HG03354 (cell line): ENCODE results near the gene RASSF7.

Experiments
- ATAC-seq: cut with Tn5 transposase; IDR thresholded peaks from one replicate; pipeline ENCODE4 v1.9.1; 2021; ENCODE audit warnings: mild to moderate bottlenecking; ENCODE audit not compliant: unreplicated experiment, poor library complexity, severe bottlenecking

The RASSF7 gene

DNA sequence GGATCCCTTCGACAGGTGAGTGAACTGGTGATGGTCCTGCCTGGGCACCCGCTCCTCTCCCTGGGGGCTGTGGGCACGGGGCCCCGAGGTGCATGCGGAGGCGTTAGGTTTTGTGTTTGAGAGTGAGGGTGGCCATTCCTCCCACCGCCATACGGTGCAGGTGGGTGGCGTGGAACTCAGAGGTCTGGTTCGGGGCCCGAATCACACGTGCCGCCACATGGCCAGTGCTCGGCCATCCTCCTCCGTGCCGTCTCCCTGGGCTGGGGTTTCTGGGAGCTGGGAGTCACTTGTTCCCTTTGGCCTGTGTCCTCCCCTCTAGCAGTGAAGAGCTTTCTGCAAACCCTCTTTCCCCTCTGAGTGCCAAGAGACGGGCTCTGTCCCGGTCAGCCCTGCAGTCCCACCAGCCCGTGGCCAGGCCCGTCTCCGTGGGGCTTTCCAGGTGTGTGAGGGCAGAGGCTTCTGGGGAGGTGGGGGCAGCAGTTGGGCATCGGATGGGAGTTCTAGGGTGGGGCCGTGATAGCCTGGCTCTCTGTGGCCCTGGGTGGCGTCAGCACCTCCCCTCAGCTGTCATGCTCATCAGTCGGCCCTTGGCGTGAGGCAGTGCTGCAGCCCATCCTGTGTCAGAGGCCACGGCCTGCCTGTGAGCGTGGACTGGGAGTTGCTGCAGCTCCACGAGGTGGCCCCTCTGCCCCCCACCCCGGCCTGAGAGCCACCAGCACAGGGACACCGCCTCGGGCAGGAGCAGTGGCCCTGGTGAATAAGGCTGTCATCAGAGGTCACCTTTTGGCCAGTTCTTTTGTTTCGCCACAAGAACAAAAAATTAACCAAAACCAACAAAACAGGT, 44.7 kb downstream of the RASSF7 start:
- no peak for ATAC-seq

DNA sequence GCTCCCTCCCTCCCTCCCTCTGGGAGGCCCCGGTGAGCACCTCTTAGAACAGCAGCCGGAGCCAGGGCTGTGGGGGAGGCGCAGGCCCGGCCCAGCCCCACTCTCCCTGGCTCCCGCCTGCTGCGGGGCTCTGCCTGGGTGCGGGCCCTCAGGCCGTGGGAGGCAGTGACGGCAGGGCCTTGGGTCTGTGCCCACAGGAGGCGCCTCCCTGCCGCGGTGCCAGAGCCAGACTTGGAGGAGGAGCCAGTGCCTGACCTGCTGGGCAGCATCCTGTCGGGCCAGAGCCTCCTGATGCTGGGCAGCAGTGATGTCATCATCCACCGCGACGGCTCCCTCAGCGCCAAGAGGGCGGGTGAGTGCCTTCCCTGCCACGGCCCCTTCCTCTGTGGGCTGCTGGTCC, 45.5 kb downstream of the RASSF7 start:
- ATAC-seq, result no peak

DNA sequence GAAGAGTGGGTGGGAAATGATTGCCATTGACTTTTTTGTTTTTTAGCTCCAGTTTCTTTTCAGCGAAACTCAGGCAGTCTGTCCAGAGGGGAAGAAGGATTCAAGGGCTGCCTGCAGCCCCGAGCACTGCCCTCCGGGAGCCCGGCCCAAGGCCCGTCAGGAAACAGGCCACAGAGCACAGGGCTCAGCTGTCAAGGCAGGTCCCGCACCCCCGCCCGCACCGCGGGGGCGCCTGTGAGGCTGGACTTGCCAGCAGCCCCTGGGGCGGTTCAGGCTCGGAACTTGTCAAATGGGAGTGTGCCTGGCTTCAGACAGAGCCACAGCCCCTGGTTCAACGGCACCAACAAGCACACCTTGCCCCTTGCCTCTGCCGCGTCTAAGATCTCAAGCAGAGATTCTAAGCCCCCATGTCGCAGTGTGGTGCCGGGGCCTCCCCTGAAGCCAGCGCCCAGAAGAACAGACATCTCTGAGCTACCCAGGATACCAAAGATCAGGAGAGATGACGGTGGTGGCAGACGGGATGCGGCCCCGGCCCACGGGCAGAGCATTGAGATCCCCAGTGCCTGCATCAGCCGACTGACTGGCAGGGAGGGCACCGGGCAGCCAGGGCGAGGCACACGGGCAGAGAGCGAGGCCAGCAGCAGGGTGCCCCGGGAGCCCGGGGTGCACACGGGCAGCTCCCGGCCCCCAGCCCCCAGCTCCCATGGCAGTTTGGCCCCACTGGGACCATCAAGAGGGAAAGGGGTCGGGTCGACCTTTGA, 46.4 kb downstream of the RASSF7 start:
- ATAC-seq, result no peak

DNA sequence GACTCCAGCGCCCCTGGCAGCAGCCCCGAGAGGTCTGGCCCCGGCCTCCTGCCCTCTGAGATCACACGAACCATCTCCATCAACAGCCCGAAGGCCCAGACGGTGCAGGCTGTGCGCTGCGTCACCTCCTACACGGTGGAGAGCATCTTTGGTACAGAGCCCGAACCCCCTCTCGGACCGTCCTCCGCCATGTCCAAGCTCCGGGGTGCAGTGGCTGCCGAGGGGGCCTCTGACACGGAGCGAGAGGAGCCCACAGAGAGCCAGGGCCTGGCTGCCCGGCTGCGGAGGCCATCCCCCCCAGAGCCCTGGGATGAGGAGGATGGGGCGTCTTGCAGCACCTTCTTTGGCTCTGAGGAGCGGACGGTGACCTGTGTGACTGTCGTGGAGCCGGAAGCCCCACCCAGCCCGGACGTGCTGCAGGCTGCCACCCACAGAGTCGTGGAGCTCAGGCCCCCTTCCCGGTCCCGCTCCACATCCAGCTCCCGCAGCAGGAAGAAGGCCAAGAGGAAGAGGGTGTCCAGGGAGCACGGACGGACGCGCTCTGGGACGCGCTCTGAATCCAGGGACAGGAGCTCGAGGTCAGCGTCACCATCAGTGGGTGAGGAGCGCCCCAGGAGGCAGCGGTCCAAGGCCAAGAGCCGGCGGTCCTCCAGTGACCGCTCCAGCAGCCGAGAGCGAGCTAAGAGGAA, 47.3 kb downstream of the RASSF7 start:
- ATAC-seq, result no peak

DNA sequence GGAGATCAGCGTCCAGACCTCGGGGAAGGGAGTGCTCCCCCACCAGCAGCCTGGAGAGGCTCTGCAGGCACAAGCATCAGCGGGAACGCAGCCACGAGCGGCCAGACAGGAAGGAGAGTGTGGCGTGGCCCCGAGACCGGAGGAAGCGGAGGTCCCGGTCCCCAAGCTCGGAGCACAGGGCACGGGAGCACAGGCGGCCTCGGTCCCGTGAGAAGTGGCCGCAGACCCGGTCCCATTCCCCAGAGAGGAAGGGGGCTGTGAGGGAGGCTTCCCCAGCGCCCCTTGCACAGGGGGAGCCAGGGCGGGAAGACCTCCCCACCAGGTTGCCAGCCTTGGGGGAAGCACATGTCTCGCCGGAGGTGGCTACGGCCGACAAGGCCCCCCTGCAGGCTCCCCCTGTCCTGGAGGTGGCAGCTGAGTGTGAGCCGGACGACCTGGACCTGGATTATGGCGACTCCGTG, 48.1 kb downstream of the RASSF7 start:
- ATAC-seq, result no peak

DNA sequence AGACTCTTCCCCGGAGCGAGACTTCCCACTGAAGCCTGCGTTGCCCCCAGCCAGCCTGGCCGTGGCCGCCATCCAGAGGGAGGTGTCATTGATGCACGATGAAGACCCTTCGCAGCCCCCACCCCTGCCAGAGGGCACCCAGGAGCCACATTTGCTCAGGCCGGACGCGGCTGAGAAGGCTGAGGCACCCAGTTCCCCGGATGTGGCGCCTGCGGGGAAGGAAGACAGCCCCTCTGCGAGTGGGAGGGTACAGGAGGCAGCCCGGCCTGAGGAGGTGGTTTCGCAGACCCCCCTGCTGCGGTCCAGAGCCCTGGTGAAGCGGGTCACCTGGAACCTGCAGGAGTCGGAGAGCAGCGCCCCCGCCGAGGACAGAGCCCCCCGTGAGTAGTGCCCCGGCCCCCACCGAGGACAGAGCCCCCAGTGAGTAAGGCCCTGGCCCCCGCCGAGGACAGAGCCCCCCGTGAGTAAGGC, 48.6 kb downstream of the RASSF7 start:
- no peak for ATAC-seq

DNA sequence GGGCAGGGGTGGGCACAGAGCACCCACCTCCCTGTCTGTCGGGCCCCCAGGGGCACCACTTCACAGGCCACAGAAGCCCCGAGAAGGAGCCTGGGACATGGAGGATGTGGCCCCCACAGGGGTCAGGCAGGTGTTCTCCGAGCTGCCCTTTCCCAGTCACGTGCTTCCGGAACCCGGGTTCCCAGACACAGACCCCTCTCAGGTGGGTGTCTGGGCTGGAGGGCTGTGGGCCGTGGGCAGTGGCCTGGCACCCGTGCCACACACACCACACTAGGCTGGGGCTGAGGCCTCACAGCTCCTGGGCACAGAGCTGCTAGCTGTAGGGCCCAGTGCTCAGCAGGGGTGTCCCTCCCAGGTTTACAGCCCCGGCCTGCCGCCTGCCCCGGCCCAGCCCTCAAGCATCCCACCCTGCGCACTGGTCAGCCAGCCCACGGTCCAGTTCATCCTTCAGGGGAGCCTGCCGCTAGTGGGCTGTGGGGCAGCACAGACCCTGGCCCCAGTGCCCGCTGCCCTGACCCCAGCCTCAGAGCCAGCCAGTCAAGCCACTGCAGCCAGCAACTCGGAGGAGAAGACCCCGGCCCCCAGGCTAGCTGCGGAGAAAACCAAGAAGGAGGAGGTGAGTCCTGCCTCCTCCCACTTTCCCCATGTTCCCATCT, 49.5 kb downstream of the RASSF7 start:
- ATAC-seq, result no peak

DNA sequence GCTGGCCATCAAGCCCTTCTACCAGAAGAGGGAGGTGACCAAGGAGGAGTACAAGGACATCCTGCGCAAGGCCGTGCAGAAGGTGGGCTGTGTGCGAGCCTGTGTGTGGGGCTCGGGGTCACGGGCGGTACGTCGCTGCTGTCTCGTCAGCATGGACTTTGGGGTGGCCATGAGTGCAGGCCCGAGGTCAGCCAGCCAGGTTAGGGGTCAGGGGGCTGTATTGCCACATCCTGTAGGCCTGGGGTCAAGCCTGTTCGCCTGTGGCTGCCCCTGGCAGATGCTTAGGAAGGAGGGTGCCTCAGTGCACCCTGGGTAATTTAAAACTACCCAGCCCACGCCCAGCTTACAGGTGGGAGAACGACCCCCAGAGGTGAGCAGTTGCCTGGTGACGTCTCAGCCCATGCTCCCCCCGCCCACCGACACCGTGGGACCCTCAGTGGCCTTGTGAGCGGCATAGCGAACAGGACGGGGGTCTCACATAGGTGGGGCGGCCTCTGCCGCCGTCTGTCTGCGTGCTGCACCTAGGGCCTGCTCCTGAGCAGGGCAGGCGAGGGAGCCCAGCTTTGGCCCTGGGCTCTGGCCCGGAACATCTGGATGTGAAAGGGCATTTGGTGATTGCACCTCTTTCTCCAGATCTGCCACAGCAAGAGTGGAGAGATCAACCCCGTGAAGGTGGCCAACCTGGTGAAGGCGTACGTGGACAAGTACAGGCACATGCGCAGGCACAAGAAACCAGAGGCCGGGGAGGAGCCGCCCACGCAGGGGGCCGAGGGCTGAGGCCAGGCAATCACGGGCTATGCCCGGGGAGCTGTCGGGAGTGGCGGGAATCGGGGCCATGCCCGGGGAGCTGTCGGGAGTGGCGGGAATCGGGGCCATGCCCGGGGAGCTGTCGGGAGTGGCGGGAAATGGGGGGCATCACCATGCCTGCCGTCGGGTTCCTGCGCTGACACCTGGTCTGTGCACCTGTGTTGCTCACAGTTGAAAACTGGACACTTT, 50.5 kb downstream of the RASSF7 start:
- ATAC-seq, result no peak

DNA sequence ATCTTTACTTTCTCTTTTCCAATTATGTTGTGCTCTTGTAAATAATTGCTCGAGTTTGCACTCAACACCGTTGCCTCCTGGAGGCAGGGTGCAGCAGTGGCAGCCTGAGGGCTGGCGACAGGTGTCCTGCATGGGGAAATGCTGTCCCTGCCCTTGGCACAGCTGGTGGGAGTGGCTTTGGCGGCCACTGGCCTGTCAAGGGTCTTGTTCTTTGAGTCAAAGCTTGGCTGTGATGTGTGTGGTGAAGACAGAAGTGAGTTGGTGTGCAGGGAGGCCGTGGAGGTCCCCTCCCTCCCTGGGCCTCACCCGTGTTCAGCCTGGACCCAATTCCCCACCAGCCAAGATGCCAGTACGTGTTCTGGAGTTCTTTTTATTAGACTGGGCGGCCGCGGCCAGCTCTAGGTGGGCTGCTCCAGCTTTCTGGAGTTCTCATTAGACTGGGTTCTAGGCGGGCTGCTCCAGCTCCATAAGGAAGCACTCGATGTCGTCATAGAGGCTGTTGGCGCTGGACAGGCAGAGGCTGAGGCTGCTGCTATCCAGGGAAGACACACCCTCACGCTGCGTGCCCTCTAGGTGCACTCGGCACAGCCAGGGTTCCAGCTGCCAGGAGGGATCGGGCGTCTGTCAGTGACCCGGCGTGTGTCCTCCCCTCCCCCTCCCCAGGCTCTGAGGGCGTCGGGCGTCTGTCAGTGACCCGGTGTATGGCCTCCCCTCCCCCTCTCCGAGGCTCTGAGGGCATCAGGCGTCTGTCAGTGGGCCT, 51.6 kb downstream of the RASSF7 start:
- no peak for ATAC-seq

DNA sequence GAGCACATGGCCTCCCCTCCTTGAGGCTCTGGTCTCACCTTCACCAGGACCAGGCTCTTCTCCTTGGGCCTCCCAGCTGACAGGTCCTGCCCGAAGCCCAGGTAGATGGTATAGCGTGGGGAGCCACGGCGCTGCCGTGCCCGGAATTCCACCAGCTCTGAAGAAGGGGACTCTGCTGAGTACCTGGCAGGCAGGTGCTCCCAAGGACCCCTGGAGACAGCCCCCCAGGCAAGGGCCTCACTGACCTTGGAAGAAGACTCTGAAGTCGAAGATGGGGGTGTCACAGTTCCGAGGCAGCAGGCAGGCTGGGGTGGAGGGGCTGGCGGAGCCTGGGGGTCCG, 52.2 kb downstream of the RASSF7 start:
- no peak for ATAC-seq

DNA sequence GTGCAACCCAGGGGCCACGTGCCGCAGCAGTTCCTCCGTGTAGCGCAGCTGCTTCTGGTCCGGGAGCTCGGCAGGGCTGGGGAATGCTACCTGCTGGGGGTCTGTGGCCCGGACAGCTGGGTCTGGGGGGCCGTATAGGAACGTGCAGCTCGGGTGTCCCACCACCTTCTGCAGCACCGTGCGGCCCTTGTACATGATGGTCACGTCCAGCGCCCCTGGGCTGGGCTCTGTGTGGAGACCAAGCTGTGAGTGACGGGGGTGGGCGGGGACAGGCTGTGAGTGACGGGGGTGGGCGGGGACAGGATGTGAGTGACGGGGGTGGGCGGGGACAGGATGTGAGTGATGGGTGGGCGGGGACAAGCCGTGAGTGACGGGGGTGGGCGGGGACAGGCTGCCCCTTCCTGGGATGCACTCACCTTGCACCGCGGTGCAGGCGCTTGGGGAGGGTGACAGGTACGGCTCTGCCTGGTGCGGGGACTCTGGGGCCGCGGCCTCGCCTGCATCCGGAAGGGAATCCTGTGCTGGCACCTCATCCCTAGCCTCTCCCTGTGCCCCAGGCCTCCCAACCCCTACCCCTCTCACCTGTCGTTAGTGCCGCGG, 52.7 kb downstream of the RASSF7 start:
- no peak for ATAC-seq
